ENCODE data around the gene CLSTN3. TPM values are rescaled to one million over a fixed set of nuclear protein-coding genes. Genes with fewer than 3 reads are reported as not detected.

Gene CLSTN3
- total RNA-seq, 1 donor from 2014 or later: 19.9 TPM

DNA sequence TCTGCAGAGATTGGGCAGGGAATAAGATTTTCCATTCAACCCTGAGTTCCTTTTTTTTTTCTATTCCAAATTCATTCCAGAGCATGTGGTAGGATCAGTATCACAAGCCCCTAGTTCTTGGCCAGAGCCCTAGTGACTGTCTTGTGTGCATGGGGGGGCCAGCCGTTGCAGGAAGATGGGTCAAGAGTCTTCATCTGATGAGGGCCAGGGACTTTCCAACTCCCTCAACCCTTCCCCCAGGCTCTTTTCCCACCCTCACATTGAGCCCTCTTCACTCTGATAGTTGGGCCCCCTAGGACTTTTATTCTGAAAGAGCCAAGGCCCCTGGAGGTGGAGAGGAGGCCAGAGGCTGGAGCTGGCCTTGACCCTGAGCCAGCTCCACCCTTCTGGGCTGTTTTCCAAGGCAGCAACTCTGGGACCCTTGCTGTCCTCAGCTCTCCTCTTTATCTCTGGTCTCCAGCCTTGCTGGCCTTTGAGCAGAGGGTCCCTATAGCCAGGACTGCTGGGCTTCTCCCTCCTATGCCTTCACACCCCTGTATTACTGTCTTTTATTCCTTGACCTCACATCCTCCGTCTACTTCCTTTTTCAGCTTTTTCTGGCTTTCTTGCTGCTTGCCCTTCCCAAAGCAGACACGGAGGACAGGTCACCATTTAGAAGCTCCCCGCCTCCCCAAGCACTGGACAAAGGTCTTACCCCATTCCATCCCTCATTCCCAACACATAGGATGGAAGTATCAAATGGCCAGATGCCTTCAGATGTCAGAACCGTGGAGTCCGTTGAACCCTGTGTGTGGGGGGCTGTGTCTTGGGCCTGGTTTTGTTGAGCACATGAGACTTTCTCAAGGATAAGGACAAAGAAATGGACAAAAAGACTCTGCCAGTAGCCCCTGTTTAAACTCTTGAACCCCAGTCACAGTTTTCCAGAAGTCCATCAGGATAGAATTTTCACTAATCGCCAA is 7.1 kb upstream of the CLSTN3 start:
- no peaks in the 10 kb centered on the region for H3K9me3 Mint-ChIP-seq (ENCODE audit: low read depth)
- H3K27ac Mint-ChIP-seq (ENCODE audit: unreplicated experiment): no peak overlapping the region
- H3K27me3 Mint-ChIP-seq (ENCODE audit: low read depth): peaks cover 2% of the 10 kb centered on the region
- TF ChIP-seq CTCF (IDR thresholded peaks at IDR 0.05): no peak
- DNase-seq (ENCODE audit: low spot score): peak; percentile 30
- peaks cover 2% of the 10 kb centered on the region for H3K36me3 Mint-ChIP-seq (ENCODE audit: low read depth)
- H3K4me1 Mint-ChIP-seq (ENCODE audit: low read depth): no peaks in the 10 kb centered on the region
- no peak overlapping the region for H3K4me3 Mint-ChIP-seq (ENCODE audit: unreplicated experiment)

- no peak for TF ChIP-seq CTCF (IDR thresholded peaks at IDR 0.05)
- Mint-ChIP-seq H3K9me3 (ENCODE audit: low read depth) (no peaks in the 10 kb centered on the region), H3K27me3 (ENCODE audit: low read depth) (no peaks in the 10 kb centered on the region), H3K36me3 (ENCODE audit: low read depth) (peaks cover 2% of the 10 kb centered on the region), H3K4me3 (ENCODE audit: unreplicated experiment) (no peak overlapping the region), H3K27ac (ENCODE audit: unreplicated experiment) (no peak overlapping the region), H3K4me1 (ENCODE audit: low read depth) (peaks cover 2% of the 10 kb centered on the region)
- DNase-seq (ENCODE audit: low spot score): peak; percentile 20
Observed at GRCh38 chr12:7123806-7124522, 6.2 kb upstream of the CLSTN3 start.

DNA sequence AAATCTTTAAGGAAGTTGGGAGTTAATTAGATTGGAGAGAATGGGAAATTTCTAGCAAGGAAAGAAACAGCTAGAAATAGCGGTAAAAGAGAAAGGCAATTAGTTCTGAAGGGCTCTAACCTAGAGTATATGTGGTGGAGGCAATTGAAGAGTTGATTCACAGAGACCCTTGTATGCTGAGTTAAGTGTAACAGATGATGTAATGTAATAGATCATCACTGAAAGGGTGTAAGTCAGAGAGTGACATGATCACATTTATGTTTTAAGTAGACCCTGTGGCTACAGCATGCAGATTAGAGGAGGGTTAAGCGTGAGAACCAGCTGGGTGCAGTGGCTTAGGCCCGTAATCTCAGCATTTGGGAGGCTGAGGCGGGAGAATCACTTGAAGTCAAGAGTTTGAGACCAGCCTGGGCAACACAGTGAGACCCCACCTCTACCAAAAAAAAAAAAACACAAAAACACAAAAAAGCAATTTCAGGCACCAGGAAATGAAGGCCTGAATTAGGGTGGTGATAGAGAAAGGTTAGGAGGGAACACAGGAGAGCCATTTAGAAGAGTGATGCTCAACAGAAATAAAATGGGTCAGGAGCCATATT is 4.4 kb upstream of the CLSTN3 start:
- H3K9me3 Mint-ChIP-seq (ENCODE audit: low read depth): no peaks in the 10 kb centered on the region
- no peak overlapping the region for H3K27ac Mint-ChIP-seq (ENCODE audit: unreplicated experiment)

GRCh38 chr12:7127916-7128626 is 2.1 kb upstream of the CLSTN3 start:
- Mint-ChIP-seq H3K27ac (ENCODE audit: unreplicated experiment) (no peak overlapping the region), H3K36me3 (ENCODE audit: low read depth) (no peaks in the 10 kb centered on the region), H3K4me1 (ENCODE audit: low read depth) (peaks cover 26% of the 10 kb centered on the region), H3K27me3 (ENCODE audit: low read depth) (no peaks in the 10 kb centered on the region), H3K9me3 (ENCODE audit: low read depth) (no peaks in the 10 kb centered on the region), H3K4me3 (ENCODE audit: unreplicated experiment) (no peak overlapping the region)
- TF ChIP-seq CTCF (IDR thresholded peaks at IDR 0.05): no peak
- peak; percentile 59 for DNase-seq (ENCODE audit: low spot score)

More for the DNA sequence above, 4.4 kb upstream of the CLSTN3 start:
- no peak for DNase-seq (ENCODE audit: low spot score)
- Mint-ChIP-seq H3K4me3 (ENCODE audit: unreplicated experiment) (no peak overlapping the region), H3K4me1 (ENCODE audit: low read depth) (peaks cover 7% of the 10 kb centered on the region), H3K36me3 (ENCODE audit: low read depth) (peaks cover 2% of the 10 kb centered on the region), H3K27me3 (ENCODE audit: low read depth) (no peaks in the 10 kb centered on the region)
- no peak for TF ChIP-seq CTCF (IDR thresholded peaks at IDR 0.05)
